GM21367 (cell line): ENCODE measurements around the gene EMC10.
"Not testable (repeated sequence)": the region's sequence is repeated elsewhere in the genome, so short reads cannot be mapped to it uniquely, and the experiment has no call there.

Source experiments
- ATAC-seq: cut with Tn5 transposase; IDR thresholded peaks from one replicate; pipeline ENCODE4 v1.9.1; 2021; ENCODE audit not compliant: unreplicated experiment

Gene EMC10

DNA sequence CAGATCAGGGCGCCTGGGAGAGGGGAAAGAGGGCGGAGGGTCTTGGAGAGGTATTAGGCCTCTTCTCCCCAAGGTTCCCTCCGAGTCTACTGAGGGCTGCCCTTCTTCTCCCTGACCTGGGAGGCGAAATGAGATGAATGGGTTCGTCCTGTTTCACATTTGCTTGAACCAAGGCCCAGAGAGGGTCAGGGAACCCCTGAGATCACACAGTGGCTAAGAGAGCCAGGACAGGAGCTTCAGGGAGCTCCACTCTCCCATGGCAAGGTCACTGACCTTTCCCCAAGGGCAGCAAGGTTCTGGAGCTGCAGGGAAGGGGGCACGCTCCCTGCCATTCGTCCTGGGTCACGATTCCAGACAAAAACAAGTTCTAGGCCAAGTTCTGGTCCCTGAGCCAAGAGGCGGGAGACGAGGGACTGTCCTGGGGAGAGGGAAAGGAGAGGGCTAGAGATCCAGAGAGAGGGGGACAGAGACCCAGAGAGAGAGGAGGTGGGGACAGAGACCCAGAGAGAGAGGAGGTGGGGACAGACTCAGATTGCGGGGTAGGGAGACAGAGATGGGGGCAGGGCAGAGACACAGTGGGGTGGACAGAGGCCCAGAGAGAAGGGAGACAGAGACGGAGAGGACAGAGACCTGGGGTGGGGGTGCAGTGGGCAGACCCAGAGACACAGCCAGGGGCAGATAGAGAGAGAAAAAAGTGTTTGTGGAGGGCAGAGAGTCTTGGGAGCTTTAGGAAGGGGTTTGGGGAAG, 36.9 kb downstream of the EMC10 start:
- ATAC-seq: no peak

DNA sequence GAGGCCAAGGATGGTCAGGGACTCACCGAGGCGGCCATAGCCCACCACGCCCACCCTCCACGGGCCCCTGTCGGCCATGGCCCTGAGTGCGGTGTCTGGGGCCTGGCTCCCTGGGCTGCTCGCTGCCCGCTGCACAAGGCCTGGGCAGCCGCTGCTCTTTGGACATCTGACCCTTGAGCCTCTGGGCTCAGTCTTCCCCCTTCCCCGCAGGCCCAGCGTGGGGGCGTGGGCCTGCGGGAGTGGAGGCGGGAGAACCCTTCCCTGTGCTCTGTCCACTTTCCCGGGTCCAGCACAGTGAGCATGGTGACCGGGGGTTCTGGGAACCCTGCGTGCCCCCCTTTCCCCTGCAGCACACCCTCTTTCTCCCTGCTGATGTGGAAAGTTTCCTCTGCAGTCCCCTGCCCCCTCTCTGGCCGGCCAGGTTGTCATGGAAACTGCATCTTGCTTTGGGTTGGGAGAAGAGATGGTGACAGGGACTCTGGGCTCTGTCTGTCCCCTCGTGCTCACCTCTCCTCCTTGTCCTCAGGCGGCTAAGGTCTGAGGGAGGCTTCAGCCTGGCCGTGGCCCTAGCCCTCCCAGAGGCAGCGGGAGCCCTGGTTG, 37.5 kb downstream of the EMC10 start, which contains the start of gene ASPDH:
TSS of gene ASPDH (minus strand) at position 168 of the 600 bp plus-strand sequence. CDS start at position 78, 90 bp downstream.
- no peak for ATAC-seq

DNA sequence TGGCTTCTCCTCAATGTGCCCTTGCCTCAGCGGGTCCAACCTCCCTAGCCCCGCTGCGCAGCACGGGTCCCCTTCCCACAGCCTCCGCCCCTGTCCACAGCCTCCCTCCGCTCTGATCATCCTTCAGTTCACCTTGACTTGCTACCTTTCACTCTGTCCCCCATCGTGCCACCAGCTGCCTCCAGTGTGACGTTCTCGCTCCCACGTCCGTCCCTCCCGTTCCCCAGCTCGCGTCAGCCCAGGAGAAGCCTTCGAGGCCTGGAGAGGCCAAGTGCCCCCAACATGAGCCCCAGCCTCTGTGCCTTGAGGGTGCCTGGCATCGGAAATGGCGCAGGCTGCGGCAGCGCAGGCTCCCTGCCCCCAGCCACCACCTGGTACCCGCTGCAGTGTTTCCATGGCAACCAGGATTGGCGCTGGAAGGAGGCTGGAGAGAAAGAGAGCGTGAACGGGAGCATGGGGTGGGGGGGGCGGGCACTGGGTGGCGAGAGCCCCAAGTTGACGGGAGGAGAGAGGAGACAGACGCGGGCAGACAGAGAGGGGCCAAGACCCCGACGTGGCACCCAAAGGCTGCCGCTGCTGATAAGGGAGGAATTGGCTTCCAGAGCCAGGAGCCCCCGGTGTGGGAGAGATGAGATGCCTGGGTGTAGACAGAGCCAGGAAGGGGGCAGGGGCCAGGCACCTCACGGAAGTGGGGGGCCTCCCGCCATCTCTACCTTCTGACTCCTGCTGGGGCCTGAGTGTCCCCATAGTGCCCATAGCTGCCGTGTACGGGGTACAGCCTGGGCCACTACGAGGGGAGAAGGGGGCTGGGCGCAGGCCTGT, 38.2 kb downstream of the EMC10 start:
- no peak for ATAC-seq

DNA sequence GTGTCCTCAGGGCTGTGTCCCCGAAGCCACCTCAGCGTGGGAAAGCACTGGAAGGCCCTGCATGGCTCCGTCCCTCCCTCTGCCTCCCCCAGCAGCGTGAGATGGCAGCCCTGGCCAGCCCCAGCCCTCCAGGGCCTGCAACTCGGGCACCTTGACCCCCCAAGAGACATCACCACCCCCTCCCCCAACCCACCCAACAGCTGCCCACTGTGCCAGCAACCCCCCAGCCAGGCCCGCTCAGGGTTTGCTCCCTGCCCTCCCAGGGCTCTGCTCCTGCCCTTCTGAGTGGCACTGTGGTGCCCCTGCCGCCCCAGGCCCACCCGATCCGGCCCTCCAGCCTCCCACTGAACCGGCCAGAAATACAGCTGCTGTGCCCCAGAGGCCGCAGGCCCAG, 38.9 kb downstream of the EMC10 start:
- ATAC-seq: no peak

DNA sequence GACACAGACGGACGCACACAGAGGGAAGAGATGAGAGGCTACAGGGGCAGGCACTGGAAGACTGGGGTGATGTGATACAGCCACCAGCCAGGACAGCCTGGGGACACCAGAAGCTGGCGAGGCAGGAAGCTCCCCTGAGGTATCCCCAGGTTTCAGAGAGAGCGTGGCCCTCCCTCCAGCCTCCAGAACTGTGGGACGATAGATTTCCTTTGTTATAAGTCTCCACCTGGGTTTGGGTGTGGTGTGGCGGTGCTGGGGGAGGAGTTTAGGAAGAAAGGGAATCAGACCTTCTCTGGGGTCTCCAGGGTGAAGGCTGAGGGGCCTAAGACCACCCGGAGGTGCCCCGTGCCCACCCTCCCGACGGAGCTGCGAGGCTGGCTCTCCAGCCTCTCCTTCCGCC, 40.1 kb downstream of the EMC10 start:
- ATAC-seq: no peak

DNA sequence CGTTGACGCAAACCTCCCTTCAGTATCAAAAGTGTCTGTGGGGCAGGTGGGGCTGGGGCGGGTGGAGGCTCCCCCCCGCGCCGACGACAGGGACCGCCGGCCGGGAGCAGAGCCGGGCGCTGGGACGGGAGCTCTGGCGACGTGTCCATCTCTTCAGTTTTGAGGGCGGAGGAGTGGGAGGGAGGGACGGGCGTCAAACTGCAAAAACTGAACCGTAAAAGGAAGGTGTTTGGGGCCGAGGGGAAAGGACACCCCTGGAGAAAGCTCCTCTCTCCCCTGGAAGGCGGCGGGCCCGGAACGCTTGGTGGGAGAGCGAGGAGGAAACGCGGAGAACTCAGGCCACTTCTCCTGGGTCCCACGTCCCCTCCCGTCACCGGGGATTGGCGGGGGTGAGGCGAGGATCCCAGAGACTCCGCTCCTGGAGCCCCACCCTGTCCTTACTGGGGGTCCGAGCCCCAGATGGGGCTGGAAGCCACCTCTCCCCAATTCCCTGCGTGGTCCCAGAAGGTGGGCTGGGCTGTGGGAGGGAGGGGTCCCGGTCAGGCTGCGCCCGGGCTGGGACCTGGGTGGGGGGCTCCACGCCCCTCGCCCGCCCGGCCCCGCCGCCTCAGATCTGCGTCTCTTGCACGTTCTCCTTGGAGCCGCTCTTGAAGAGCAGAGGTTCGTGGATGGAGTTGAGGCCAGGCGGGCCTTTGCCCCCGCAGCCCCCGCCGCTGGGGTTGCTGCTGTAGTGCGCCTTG, 40.8 kb downstream of the EMC10 start:
- no peak for ATAC-seq

DNA sequence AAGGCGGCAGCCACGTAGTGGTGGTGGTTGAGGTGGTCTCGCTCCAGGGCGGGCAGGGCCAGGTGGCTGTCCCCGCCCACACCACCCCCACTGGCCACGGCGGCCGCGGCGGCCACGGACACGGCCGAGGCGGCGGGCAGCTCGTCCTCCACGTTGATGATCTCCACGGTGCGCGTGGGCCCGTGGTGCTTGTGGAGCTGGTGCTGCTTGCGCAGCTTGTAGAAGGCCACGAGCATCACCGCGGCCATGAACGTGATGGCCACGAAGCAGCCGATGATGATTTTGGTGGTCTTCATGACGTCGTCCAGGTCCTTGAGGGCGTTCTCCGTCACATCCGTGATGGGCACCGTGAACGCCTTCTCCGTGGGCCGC, 41.4 kb downstream of the EMC10 start:
- no peak for ATAC-seq

DNA sequence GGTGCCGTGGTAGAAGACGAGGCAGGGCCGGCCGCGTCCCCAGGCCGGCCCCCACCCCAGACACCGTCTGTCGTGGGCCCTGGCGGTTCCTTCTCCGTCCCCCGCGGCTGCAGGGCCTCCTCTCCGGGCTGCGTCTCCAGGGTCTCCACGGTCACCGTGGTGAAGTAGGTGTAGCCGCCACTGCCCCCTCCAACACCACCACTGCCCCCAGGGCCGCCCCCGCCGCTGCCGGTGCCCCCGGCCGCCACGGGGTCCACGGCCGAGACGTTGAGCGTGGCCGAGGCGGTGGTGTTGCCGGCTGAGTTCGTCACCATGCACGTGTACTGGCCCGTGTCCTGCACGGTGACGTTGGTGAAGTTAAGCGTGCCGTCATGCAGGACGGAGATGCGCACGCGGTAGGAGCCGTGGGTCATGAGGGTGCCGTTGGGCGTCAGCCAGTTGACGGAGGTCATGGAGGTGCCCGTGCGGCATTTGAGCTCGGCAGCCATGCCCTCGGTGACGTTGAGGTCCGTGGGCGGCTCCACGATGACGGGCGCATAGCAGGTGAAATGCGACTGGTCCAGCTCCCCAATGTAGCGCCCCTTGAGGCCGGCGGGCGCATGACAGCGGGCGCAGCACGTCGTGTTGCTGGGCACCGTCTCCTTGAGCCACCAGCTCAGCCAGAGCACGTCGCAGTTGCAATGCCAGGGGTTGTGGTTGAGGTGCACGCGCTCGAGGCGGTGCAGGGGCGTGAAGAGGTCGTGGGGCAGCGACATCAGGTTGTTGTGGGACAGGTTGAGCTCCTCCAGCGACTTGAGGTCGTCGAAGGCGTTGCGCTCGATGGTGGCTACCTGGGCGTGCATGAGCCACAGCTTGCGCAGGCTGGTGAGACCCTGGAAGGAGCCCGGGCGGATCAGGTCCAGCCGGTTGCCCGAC, 42.0 kb downstream of the EMC10 start:
- no peak for ATAC-seq

DNA sequence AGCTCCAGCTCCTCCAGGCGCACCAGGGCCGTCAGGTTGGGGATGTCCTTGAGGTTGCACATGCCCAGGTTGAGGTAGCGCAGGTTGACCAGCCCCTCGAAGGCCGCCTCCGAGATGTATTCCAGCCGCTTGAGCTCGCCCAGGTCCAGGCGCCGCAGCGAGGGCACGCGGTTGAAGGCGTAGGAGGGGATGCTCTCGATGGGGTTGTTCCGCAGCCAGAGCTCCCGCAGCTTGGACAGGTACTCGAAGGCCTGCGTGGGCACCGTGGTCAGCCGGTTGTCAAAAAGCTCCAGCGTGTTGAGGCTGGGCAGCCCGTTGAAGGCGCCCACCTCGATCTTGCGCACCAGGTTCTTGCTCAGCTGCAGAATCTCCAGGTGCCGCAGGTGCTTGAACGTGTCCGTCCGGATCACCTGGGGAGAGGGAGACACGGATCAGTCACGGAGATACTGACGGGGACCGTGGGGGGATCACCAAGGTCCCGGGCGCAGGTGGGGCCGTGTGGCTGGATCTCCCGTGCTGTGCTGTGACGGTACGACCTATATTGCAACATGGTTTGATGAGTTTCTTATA, 42.8 kb downstream of the EMC10 start:
- ATAC-seq: no peak

DNA sequence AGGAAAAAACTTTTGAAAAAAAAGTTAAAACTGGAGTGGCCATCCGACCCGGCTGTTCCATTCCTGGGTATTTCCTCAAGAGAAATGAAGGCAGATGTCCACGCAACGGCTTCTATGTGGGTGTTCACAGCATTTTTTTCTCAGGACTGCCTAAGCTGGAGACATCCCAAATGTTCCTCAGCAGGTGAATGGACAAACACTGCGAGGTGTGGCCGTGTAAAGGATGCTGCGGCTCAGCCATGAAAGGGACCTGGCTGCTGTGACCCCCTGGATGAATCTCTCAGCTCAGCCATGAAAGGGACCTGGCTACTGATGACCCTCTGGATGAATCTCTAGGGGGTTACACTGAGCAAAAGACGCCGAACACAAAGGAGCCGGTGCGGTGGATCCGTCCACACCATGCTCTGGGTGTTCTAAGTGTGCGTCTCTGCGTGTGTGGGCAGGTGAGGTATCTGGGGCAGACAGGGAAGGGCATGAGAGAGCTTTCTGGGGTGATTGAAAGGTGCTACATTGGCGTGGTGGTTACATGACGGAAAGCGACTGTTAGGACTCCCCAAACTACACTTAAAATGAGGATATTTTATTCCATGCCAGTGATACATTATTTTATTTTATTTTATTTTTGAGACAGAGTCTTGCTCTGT, 44.6 kb downstream of the EMC10 start:
- ATAC-seq: no peak

DNA sequence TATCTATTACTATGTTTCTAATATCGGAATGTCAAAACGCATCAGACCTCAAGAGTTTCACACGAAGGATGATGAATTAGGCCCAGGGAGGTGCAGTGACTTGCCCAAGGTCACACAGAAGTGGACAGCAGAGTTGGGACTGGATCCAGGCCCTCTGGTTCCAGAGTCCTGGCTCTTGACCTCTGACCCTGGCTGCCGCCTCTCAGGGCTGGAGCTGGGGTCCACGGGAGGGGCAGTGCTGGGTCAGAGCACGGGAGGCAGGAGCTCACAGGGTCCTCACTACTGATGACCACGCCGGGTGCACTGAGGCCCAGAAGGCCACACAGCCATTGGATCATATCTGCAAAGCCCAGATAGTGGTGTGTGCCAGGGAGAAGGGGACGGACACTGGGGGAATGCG, 46.6 kb downstream of the EMC10 start:
- ATAC-seq: no peak

DNA sequence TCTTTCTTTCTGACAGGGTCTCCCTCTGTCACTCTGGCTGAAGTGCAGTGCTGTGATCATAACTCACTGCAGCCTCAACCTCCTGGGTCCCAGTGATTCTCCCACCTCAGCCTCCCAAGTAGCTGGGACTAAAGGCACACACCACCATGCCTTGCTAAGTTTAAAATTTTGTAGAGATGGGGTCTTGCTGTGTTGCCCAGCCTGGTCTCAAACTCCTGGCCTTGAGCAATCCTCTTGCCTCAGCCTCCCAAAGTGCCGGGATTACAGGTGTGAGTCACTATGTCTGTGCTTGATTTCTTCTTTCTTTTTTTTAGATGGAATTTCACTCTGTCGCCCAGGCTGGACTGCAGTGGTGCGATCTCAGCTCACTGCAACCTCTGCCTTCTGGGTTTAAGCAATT, 51.7 kb downstream of the EMC10 start:
- not testable (repeated sequence) for ATAC-seq

DNA sequence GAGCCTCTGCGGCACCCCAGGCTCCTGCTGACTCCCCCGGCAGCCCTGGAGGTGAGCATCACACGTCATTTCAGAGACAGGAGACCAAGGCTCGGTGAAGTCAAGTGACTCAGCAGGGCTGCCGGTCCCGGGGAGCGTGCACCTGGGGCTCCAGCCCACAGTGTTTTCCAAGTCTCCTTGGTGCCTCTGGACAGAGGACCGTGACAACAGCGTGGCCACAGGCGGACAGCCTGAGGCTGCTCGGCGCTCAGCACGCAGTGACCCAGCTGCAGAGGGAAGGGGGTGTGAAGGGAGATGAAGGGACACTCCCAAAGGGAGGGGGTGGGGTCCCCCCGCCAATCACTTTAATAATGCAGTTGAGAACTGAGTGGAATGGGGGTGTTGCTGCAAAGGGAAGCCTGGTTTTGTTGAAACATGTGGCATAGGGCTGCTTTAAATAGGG, 54.9 kb downstream of the EMC10 start:
- ATAC-seq: no peak

DNA sequence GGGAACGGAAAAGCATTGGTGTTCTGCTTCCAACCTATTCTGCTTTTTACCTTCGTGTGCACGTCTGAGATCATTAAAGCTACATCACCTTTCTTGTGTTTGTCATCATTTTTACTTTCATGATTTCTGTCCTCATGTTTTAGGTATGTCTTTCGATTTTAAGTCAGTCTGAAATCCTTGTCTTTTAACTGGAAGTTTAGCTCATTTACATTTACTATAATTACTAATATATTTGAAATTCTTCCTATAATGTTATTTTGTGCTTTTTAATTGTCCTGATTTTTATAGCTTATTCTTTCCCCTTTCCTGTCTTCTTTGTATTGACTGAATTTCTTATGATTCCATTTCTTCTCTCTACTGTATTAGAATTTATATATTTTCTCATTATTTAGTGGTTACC, 56.6 kb downstream of the EMC10 start:
- ATAC-seq: no peak

DNA sequence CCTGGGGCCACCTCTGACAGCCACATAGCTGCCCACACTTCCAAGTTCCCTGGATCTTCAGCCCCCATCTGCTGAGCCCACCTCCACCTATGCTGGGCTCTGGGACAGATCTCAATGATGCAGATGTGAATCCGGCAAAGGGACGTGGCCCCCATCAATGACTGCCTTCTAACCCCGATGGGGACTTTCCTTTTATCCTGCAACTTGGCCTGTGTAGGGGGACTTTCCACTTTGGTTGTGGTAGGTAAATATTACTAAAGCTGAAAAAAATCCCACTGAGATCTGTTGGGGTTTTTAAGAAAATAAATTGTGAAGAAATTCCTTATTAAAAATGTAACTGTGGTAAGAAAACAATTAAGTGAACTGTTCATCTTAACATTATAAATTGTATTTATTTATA, 58.2 kb downstream of the EMC10 start:
- ATAC-seq: no peak

DNA sequence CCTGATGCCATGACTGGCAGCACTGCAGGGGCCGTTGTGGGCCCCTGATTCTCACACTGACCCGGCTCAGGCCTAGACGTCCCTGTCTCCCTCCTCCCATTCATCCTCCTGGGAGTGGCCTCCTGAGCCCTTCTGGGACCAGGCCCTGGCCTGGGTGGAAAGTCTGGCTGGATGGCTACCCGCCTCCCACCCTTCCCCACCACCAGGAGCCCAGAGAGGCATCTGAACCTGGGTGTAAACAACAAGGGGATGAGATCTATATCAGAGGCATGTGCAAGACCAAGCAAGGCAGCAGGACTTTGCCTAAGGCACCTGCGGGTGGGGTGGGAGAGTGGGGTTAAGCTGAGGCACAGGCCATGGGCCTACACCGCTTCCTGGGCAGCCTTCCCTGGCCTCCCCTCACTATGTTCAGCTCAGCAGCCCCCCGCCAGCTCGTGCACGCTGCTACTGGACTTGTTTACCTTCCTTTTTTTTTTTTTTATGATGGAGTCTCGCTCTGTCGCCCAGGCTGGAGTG, 59.4 kb downstream of the EMC10 start:
- ATAC-seq: no peak

DNA sequence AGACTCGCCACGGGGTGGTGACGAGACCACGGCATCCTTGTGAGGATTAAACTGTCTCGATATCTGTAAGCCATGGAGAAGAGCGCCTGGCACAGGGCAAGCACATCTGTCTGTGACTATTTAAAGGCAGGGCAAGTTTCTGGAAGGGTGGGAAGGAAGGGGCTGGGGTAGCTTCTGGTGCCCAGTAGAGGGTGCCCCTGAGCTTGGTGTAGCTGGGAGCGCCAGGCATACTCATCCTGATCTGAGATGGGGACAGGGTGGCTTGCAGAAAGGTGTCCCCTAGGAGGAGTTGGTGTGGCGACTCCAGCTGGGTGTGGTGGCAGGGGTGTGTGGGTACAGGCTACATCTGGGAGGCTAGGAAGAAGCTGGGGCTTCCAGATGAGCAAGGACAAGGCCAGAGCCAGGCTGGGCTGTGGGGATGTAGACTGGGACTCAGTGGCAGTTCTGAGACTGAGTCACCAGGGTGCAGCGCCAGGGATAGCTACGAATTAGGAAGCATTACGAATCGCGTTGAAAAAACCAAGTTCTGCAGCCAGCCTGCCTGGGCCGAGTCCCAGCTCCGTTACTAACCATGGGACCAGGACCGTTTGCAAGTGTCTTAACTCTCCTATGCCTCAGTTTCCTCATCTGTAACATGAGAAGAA, 60.5 kb downstream of the EMC10 start:
- no peak for ATAC-seq

DNA sequence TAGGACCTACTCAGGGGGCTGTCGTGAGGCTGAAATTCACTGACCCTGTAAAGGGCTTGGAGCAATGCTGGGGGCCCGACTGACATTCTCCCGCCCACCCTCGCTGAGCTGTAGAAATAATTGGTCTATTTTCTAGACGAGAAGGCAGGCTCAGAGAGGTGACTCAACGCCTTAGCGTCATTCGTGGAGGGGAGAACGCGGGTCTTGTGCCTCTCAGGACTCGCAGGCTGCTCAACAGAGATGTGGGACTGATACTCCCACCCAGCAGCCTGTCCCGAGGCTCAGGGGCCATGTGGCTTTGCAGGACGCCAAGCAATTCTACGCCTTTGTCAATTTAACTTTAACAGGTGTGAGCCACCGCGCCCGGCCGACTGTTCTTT, 61.0 kb downstream of the EMC10 start:
- no peak for ATAC-seq

DNA sequence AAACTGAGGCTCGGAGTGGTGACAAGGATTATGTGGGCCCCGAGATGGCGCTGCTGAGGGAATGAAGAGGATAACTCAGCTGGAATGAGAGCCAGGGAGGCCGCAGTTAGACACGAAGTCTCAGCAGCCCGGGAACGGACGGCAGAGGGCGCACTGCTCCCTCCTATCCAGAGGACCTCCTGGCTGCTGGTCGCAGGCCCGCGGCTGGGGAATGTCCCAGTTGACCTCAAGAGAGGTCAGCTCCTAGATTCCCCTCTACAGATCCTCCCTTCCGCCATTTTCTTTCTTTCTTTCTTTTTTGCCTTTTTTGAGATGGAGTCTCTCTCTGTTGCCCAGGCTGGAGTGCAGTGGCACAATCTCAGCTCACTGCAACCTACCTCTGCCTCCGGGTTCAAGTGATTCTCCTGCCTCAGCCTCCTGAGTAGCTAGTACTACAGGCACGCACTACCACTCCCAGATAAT, 61.5 kb downstream of the EMC10 start:
- ATAC-seq: no peak
